Prostate gland (tissue), 2 donors: ENCODE measurements around the gene POLR1C. TPM values are rescaled to one million over a fixed set of nuclear protein-coding genes. Genes with fewer than 3 reads are reported as not detected.

Source experiments
- DNase-seq: peaks from one replicate; pipeline ENCODE4 v3.0.0-alpha.2; 2019; ENCODE audit warnings: low spot score
- H3K27ac ChIP-seq, 2 donors: fragments of 200-600 bp; sonication (generic); 2 replicates each; pipeline ENCODE4 v1.5.1; 2017 to 2019
- H3K27me3 ChIP-seq: fragments of 200-600 bp; sonication (generic); replicated peaks from 2 replicates; pipeline ENCODE4 v1.5.1; 2019; ENCODE audit not compliant: insufficient read depth
- H3K36me3 ChIP-seq, 2 donors: fragments of 200-600 bp; sonication (generic); 1 replicate in 1 of 2; 2 replicates in 1 of 2; pipeline versions ENCODE4 v1.5.1 to v1.8.1; 2017 to 2019
- H3K4me1 ChIP-seq: fragments of 200-600 bp; sonication (generic); replicated peaks from 2 replicates; pipeline ENCODE4 v1.5.1; 2019
- H3K4me3 ChIP-seq, 2 donors: fragments of 200-600 bp; sonication (generic); 2 replicates each; pipeline ENCODE4 v1.5.1; 2017 to 2019
- H3K9me3 ChIP-seq: fragments of 200-600 bp; sonication (generic); 2 replicates; pipeline ENCODE4 v1.5.1; 2017
- POLR2A ChIP-seq: fragments of 450-650 bp; IDR thresholded peaks from one replicate; pipeline ENCODE4 v1.6.1; 2016; ENCODE audit warnings: antibody characterized with exemption, mild to moderate bottlenecking
- POLR2AphosphoS5 ChIP-seq: sonication (generic); formaldehyde crosslinking; IDR thresholded peaks from one replicate; pipeline ENCODE4 v1.6.1; 2017; ENCODE audit warnings: antibody characterized with exemption
- WGBS: methylation state at CpG from one replicate; pipeline ENCODE4 v1.1.5; 2018; 5-methylcytosine and 5-hydroxymethylcytosine counted together
- intact Hi-C: fragments of 100-400 bp; cut with DNase I; formaldehyde crosslinking; loops from one replicate; pipeline ENCODE4 v1.14.2; 2022
- total RNA-seq, 2 donors: library from RNA; depleted of rRNA; stranded (reverse); fragments of >200 nt; gene quantifications; one replicate each; pipeline ENCODE4 v1.1.0, GENCODE V29; 2016
- TF ChIP-seq, protein P1 (sequence below), 4 experiments: fragments of 200-600 bp in 2 of 4; fragments of 450-650 bp in 2 of 4; sonication (generic) in 2 of 4; IDR thresholded peaks; 1 replicate in 3 of 4; 2 replicates in 1 of 4; pipeline ENCODE4 v1.5.1; 2016 to 2019; ENCODE audit warnings: antibody characterized with exemption in 4 of 4, mild to moderate bottlenecking in 2 of 4, moderate library complexity in 2 of 4

The POLR1C gene
- total RNA-seq, 2 donors from 2014 or later, result 24.4 to 37.2 TPM

DNA sequence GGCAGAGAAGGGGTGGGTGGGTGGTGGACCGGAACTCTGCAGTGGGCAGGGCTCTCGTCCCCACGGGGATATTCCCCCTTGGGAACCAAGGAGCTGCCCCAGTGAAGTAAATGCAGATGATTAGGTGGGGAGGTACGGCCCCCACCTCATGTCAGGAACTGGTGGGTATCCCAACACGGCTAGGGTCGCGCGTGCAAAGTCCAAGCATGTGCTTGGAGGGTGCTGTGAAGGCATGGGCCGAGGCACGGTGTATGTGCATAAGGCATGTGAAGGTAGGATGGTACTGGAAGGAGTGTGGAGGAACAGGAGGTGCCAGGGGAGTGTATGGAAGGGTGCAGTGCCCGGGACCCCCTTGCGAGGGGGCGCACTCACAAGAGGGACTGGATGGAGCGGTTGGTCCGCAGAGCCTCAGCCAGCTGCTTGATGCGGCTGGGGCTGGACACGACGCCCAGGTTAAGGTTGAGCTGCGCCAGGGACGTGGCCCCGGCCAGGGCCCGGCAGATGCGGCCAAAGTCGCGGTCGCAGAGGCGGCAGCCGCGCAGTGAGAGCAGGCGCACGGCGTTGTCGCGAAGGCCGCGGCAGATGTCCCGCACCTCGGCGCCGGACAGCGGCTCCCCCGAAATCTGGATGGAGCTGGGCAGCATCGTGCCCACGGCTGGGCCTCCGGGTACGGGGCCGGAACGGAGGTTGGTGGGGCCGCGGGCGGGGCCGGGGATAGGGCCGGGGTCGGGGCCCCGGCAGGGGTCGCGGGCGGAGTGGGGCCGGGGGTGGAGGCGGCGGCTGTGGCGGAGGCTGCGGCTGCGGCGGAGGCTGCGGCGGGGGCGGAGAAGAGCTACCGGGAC, 7.5 kb upstream of the POLR1C start:
- Histone ChIP-seq H3K4me1 (peaks cover 5% of the 10 kb centered on the region), H3K27ac (peak overlapping the region; percentile 61 to 64), H3K27me3 (no peaks in the 10 kb centered on the region), H3K4me3 (peak overlapping the region; percentile 75 to 76), H3K9me3 (no peaks in the 10 kb centered on the region), H3K36me3 (peaks cover 4 to 28% of the 10 kb centered on the region in 2 donors)
- WGBS, result 12% methylated on average over 58 of the region's 69 CpGs
- intact Hi-C loops, result loop anchor here (5.0 kb wide), 1 partner anchor 122 kb away; no protein-coding TSS in a partner anchor
- no peak for DNase-seq
- TF ChIP-seq POLR2AphosphoS5 (no peak), POLR2A (no peak)
- TF ChIP-seq, protein P1, sequence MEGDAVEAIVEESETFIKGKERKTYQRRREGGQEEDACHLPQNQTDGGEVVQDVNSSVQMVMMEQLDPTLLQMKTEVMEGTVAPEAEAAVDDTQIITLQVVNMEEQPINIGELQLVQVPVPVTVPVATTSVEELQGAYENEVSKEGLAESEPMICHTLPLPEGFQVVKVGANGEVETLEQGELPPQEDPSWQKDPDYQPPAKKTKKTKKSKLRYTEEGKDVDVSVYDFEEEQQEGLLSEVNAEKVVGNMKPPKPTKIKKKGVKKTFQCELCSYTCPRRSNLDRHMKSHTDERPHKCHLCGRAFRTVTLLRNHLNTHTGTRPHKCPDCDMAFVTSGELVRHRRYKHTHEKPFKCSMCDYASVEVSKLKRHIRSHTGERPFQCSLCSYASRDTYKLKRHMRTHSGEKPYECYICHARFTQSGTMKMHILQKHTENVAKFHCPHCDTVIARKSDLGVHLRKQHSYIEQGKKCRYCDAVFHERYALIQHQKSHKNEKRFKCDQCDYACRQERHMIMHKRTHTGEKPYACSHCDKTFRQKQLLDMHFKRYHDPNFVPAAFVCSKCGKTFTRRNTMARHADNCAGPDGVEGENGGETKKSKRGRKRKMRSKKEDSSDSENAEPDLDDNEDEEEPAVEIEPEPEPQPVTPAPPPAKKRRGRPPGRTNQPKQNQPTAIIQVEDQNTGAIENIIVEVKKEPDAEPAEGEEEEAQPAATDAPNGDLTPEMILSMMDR (IDR thresholded peaks at IDR 0.05), result no peak

DNA sequence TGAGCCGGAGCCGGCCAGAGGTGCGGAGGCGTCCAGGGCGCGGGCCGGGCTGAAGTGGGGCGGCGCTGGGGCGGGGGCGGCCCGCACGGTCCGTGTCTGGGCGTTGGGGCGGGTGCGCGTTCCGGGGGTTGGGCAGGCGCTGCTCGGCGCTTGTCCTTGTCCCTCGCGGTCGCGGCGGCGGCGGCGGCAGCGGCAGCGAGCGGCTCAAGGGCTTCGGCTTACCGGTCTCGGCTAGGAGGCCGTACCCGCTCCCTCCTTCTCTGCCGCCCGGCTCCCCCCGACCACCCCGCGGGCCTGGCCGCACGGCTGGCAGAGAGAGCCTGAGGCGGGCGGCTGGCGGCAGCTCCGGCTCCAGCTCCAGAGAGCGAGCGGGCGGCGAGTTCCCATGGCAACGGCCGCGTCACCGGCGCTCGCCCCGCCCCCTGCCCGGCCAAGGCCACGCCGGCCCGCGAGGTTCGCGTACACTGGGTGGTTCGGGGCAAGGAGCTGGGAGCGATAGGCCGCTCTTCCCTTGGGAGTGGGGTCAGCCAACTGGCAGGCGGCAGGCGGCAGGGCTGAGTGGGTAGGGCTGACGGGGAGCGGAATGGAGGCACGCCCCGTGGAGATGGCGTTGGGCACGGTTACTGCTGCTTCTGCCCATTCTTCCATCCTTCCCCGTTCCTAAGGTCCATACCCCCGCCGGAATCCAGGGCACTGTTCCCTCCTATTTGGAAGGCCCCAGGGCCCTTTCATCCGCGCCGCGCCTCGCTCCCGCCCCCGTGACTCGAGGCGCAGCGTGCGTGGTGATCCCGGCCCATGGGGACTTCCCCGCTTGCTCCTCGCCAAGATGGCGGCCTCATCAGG, 6.7 kb upstream of the POLR1C start, which contains the start of gene LRRC73:
Gene LRRC73, minus strand, starts transcription at position 363 of the 843 bp plus-strand sequence. CDS start 561 bp downstream, outside the sequence.
- no peaks in the 10 kb centered on the region for H3K9me3 ChIP-seq
- peak within 1 kb of the TSS; percentile 61 to 64 for H3K27ac ChIP-seq
- TF ChIP-seq POLR2A (peak; percentile 66), POLR2AphosphoS5 (peak; percentile 13)
- TF ChIP-seq, protein P1 (IDR thresholded peaks at IDR 0.05), result peak in 1 of 4 experiments; percentile 15
- no peaks in the 10 kb centered on the region for H3K27me3 ChIP-seq
- peak within 1 kb of the TSS; percentile 75 to 76 for H3K4me3 ChIP-seq
- intact Hi-C loops, result loop anchor here (5.0 kb wide), 1 partner anchor 123 kb away; no protein-coding TSS in a partner anchor
- peaks cover 4 to 23% of the 10 kb centered on the region in 2 donors for H3K36me3 ChIP-seq
- 9% methylated on average over 63 of the region's 96 CpGs for WGBS
- H3K4me1 ChIP-seq, result peaks cover 8% of the 10 kb centered on the region
- DNase-seq, result peak; percentile 81

DNA sequence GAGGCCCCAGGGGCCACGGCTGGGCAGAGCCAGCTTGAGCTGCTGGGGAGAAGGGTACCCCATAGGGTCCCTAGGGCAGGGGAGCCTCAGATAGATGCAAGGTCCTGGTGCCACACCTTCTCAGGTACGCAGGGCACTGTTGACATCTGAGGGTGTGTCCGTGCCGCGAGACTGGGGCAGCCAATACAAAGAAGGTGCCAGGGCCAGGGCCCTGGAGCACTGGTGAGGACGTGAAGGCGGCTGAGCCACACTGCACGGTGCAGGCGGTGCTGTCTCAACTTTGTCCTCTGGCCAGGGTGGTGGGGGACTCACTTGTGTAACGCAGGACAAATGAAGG, 6.1 kb upstream of the POLR1C start:
- peak overlapping the region; percentile 61 to 64 for H3K27ac ChIP-seq
- no peak for DNase-seq
- 56% methylated on average over 10 of the region's 10 CpGs for WGBS
- peak overlapping the region; percentile 75 to 76 for H3K4me3 ChIP-seq
- no peak for TF ChIP-seq POLR2A
- TF ChIP-seq, protein P1 (IDR thresholded peaks at IDR 0.05), result no peak
- TF ChIP-seq POLR2AphosphoS5, result no peak
- H3K36me3 ChIP-seq, result peaks cover 4 to 17% of the 10 kb centered on the region in 2 donors
- intact Hi-C loops, result no loop called here
- no peaks in the 10 kb centered on the region for H3K9me3 ChIP-seq
- peaks cover 12% of the 10 kb centered on the region for H3K4me1 ChIP-seq
- H3K27me3 ChIP-seq, result no peaks in the 10 kb centered on the region

DNA sequence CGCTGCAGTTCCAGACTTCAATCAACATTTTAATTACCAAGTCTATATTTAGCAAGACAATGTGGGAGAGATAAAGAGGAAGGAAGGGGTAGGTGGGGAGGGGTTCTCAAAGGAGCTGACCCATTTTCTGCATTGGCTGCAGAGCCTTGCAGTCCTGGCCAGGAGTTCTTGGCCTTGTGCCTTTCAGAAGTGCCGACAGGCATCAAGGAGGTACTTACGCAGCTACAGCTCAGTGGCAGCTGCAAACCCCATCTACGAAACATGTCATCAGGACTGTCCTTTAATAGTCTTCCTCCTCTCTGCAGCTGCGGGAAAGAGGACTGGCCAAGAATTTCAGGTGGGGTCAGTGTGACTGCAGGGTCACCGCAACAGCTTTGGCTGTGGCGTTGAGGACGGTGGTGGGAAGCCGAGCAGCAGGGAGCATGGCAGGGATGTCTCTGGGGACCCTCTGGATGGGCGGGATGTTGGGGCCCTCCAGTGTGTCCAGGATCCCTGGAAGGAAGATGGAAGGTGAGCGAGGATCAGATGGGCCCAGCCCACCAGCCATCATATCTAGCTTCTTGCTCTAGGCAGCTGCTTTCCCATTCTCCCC, 5.0 kb upstream of the POLR1C start:
- WGBS, result 80% methylated on average over 11 of the region's 11 CpGs
- Histone ChIP-seq H3K36me3 (peaks cover 4 to 13% of the 10 kb centered on the region in 2 donors), H3K27ac (no peak overlapping the region), H3K4me1 (peaks cover 12% of the 10 kb centered on the region), H3K9me3 (no peaks in the 10 kb centered on the region), H3K27me3 (no peaks in the 10 kb centered on the region), H3K4me3 (no peak overlapping the region)
- intact Hi-C loops, result no loop called here
- TF ChIP-seq, protein P1 (IDR thresholded peaks at IDR 0.05), result no peak
- no peak for TF ChIP-seq POLR2AphosphoS5
- TF ChIP-seq POLR2A, result no peak
- no peak for DNase-seq
